K562 (cell line): Measurements from ENCODE around the gene RSF1. TPM values are rescaled to one million over a fixed set of nuclear protein-coding genes. Genes with fewer than 3 reads are reported as not detected.

Experiments used
- ARID2 ChIP-seq: fragments of 450-650 bp; IDR thresholded peaks from 2 replicates; pipeline ENCODE4 v1.6.1; 2017; ENCODE audit warnings: antibody characterized with exemption, mild to moderate bottlenecking
- DDX20 ChIP-seq: fragments of 450-650 bp; IDR thresholded peaks from 2 replicates; pipeline ENCODE4 v1.6.1; 2016; ENCODE audit warnings: missing genetic modification characterization, low read depth, mild to moderate bottlenecking, missing compliant biosample characterization, moderate library complexity
- FOXK1 ChIP-seq: sonication (generic); formaldehyde crosslinking; IDR thresholded peaks from 2 replicates; pipeline ENCODE4 v1.8.0; 2022; ENCODE audit warnings: missing genetic modification reagents, mild to moderate bottlenecking, borderline replicate concordance
- GABPB1 ChIP-seq: sonication (generic); formaldehyde crosslinking; IDR thresholded peaks from 2 replicates; pipeline ENCODE4 v1.8.0; 2022; ENCODE audit warnings: mild to moderate bottlenecking, missing genetic modification reagents
- HNRNPH1 ChIP-seq: fragments of 200-400 bp; formaldehyde crosslinking; optimal IDR thresholded peaks from 2 replicates; pipeline ENCODE3; 2017; ENCODE audit warnings: low read depth, mild to moderate bottlenecking, low read length, moderate library complexity
- HNRNPLL ChIP-seq: fragments of 200-400 bp; formaldehyde crosslinking; IDR thresholded peaks from 2 replicates; pipeline ENCODE4 v1.6.1; 2017; ENCODE audit warnings: low read length, low read depth, mild to moderate bottlenecking; ENCODE audit not compliant: poor library complexity, severe bottlenecking
- MXI1 ChIP-seq: IDR thresholded peaks from 2 replicates; pipeline ENCODE4 v1.6.1; 2011; ENCODE audit warnings: low read depth, mild to moderate bottlenecking, improper control_type of control experiment, low read length
- NFYB ChIP-seq: IDR thresholded peaks from 2 replicates; pipeline ENCODE4 v1.6.1; 2011; ENCODE audit warnings: mild to moderate bottlenecking, moderate library complexity; ENCODE audit not compliant: insufficient read length; ENCODE audit errors: extremely low read depth
- PTRF ChIP-seq: fragments of 450-650 bp; IDR thresholded peaks from 2 replicates; pipeline ENCODE4 v1.6.1; 2016; ENCODE audit warnings: mild to moderate bottlenecking, missing genetic modification characterization, missing compliant biosample characterization
- ZNF274 ChIP-seq: IDR thresholded peaks from 2 replicates; pipeline ENCODE4 v1.6.1; 2011; ENCODE audit warnings: low read depth, mild to moderate bottlenecking, low read length, moderate library complexity, borderline replicate concordance
- polyA plus RNA-seq, 8 experiments: library from polyadenylated mRNA; depleted of rRNA in 4 of 8; stranded (reverse) in 5 of 8; unstranded in 3 of 8; fragments of >200 nt; fragmentation: Nextera tagmentation in 2 of 8; fragmentation: Illumina TruSeq in 1 of 8; extraction: Ambion mirVana in 2 of 8; extraction: Trizol in 1 of 8; gene quantifications; 2 replicates each; pipeline versions ENCODE4 v1.2.1 to v1.2.3, GENCODE V29; 2011 to 2014; ENCODE audit warnings: inconsistent platforms in 1 of 8, missing spikeins in 1 of 8
- total RNA-seq, 7 experiments: library from RNA; depleted of rRNA in 6 of 7; stranded (reverse); fragments of >200 nt in 6 of 7; fragmentation: Illumina TruSeq in 2 of 7; extraction: Trizol in 2 of 7; gene quantifications; 2 replicates each; pipeline versions ENCODE4 v1.2.1 to v1.2.3, GENCODE V29; 2011 to 2021; ENCODE audit warnings: low replicate concordance in 1 of 7
- TF ChIP-seq, protein P1 (sequence below): fragments of 250-450 bp; sonication (Bioruptor Pico); IDR thresholded peaks from 2 replicates; pipeline ENCODE4 v1.4.0; 2020
- TF ChIP-seq, protein P2 (sequence below), 2 experiments: fragments of 450-650 bp; conservative IDR thresholded peaks; 2 replicates each; pipeline ENCODE4 v1.6.1; 2017; ENCODE audit warnings: mild to moderate bottlenecking in 2 of 2, moderate library complexity in 2 of 2
- TF ChIP-seq, protein P3 (sequence below): sonication (generic); formaldehyde crosslinking; IDR thresholded peaks from 2 replicates; pipeline ENCODE4 v1.8.1; 2023; ENCODE audit warnings: mild to moderate bottlenecking, missing genetic modification reagents, moderate library complexity
- TF ChIP-seq, protein P4 (sequence below): fragments of 450-650 bp; formaldehyde crosslinking; IDR thresholded peaks from 2 replicates; pipeline ENCODE4 v1.4.0; 2020; ENCODE audit warnings: mild to moderate bottlenecking, moderate library complexity
- TF ChIP-seq, protein P5 (sequence below): IDR thresholded peaks from 3 replicates; pipeline ENCODE4 v1.6.1; 2011; ENCODE audit warnings: borderline replicate concordance, mild to moderate bottlenecking; ENCODE audit not compliant: insufficient read length, insufficient read depth

Gene RSF1
- total and polyA plus RNA-seq, 9 of the 15 experiments (the other 6 are each of a cell fraction or from before 2014, with no cell fraction given): 9.7 to 63.6 (median 42.8) TPM

DNA sequence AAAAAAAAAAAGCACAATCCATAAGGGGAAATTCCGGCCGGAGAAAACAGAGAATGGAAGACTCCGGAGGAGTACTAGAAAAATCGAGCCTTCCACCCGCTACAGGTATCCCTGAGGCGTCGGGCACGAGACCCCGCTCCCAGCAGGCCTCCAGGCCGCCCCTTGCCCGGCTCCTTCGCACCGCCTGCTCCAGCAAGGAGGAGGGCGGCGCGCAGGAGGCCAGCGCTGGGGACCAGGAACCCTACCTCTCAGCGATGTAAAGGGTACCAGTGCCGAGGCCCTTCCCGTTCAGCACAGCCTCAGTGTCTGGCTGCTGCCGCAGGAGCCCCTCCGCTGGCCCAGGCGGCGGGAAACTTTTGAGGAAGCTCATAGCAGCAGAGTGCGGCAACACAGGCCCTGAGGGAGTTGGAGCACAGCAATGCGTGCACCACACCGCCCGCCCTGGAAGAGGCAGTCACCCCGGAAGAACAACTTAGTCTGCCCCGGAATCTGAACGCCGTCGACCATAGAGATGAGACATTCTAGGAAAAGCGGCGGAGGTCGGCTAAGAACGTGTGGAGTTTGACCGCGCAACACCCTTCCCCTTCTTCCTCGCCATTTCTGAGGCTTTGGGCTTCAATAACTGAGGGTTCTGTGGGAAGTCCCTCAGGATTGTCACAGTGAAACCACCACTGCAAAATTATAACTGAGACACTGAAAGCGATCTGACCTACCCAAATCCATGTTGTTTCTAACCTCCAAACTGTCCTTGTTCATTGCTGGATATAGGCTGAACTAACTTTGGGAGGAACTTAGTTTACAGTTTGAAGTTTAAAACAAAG is 183.0 kb downstream of the RSF1 start, which contains the start of gene CLNS1A (continued):
- TF ChIP-seq, protein P1, sequence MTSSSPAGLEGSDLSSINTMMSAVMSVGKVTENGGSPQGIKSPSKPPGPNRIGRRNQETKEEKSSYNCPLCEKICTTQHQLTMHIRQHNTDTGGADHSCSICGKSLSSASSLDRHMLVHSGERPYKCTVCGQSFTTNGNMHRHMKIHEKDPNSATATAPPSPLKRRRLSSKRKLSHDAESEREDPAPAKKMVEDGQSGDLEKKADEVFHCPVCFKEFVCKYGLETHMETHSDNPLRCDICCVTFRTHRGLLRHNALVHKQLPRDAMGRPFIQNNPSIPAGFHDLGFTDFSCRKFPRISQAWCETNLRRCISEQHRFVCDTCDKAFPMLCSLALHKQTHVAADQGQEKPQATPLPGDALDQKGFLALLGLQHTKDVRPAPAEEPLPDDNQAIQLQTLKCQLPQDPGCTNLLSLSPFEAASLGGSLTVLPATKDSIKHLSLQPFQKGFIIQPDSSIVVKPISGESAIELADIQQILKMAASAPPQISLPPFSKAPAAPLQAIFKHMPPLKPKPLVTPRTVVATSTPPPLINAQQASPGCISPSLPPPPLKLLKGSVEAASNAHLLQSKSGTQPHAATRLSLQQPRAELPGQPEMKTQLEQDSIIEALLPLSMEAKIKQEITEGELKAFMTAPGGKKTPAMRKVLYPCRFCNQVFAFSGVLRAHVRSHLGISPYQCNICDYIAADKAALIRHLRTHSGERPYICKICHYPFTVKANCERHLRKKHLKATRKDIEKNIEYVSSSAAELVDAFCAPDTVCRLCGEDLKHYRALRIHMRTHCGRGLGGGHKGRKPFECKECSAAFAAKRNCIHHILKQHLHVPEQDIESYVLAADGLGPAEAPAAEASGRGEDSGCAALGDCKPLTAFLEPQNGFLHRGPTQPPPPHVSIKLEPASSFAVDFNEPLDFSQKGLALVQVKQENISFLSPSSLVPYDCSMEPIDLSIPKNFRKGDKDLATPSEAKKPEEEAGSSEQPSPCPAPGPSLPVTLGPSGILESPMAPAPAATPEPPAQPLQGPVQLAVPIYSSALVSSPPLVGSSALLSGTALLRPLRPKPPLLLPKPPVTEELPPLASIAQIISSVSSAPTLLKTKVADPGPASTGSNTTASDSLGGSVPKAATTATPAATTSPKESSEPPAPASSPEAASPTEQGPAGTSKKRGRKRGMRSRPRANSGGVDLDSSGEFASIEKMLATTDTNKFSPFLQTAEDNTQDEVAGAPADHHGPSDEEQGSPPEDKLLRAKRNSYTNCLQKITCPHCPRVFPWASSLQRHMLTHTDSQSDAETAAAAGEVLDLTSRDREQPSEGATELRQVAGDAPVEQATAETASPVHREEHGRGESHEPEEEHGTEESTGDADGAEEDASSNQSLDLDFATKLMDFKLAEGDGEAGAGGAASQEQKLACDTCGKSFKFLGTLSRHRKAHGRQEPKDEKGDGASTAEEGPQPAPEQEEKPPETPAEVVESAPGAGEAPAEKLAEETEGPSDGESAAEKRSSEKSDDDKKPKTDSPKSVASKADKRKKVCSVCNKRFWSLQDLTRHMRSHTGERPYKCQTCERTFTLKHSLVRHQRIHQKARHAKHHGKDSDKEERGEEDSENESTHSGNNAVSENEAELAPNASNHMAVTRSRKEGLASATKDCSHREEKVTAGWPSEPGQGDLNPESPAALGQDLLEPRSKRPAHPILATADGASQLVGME (CRISPR knock-in tag): no peak
- TF ChIP-seq MXI1 (no peak), DDX20 (tag) (no peak), ZNF274 (no peak), HNRNPLL (peak; percentile 65), NFYB (no peak), ARID2 (no peak), GABPB1 (peak; percentile 96), HNRNPH1 (no peak), FOXK1 (CRISPR knock-in tag) (peak; percentile 71; the same call in 1 of the 2 replicates), PTRF (tag) (no peak)
- TF ChIP-seq, protein P2, sequence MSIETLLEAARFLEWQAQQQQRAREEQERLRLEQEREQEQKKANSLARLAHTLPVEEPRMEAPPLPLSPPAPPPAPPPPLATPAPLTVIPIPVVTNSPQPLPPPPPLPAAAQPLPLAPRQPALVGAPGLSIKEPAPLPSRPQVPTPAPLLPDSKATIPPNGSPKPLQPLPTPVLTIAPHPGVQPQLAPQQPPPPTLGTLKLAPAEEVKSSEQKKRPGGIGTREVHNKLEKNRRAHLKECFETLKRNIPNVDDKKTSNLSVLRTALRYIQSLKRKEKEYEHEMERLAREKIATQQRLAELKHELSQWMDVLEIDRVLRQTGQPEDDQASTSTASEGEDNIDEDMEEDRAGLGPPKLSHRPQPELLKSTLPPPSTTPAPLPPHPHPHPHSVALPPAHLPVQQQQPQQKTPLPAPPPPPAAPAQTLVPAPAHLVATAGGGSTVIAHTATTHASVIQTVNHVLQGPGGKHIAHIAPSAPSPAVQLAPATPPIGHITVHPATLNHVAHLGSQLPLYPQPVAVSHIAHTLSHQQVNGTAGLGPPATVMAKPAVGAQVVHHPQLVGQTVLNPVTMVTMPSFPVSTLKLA (conservative IDR thresholded peaks at IDR 0.05): peak; percentile 87 to 92
- TF ChIP-seq, protein P3, sequence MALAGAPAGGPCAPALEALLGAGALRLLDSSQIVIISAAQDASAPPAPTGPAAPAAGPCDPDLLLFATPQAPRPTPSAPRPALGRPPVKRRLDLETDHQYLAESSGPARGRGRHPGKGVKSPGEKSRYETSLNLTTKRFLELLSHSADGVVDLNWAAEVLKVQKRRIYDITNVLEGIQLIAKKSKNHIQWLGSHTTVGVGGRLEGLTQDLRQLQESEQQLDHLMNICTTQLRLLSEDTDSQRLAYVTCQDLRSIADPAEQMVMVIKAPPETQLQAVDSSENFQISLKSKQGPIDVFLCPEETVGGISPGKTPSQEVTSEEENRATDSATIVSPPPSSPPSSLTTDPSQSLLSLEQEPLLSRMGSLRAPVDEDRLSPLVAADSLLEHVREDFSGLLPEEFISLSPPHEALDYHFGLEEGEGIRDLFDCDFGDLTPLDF (CRISPR knock-in tag): peak; percentile 40; the same call in 1 of the 2 replicates
- TF ChIP-seq, protein P4, sequence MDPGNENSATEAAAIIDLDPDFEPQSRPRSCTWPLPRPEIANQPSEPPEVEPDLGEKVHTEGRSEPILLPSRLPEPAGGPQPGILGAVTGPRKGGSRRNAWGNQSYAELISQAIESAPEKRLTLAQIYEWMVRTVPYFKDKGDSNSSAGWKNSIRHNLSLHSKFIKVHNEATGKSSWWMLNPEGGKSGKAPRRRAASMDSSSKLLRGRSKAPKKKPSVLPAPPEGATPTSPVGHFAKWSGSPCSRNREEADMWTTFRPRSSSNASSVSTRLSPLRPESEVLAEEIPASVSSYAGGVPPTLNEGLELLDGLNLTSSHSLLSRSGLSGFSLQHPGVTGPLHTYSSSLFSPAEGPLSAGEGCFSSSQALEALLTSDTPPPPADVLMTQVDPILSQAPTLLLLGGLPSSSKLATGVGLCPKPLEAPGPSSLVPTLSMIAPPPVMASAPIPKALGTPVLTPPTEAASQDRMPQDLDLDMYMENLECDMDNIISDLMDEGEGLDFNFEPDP (CRISPR knock-in tag): no peak
- TF ChIP-seq, protein P5, sequence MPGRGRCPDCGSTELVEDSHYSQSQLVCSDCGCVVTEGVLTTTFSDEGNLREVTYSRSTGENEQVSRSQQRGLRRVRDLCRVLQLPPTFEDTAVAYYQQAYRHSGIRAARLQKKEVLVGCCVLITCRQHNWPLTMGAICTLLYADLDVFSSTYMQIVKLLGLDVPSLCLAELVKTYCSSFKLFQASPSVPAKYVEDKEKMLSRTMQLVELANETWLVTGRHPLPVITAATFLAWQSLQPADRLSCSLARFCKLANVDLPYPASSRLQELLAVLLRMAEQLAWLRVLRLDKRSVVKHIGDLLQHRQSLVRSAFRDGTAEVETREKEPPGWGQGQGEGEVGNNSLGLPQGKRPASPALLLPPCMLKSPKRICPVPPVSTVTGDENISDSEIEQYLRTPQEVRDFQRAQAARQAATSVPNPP: no peak
